Measurements from ENCODE around the gene GABBR2.
"Not testable (repeated sequence)": the region's sequence is repeated elsewhere in the genome, so short reads cannot be mapped to it uniquely, and the experiment has no call there.

GABBR2 gene

DNA sequence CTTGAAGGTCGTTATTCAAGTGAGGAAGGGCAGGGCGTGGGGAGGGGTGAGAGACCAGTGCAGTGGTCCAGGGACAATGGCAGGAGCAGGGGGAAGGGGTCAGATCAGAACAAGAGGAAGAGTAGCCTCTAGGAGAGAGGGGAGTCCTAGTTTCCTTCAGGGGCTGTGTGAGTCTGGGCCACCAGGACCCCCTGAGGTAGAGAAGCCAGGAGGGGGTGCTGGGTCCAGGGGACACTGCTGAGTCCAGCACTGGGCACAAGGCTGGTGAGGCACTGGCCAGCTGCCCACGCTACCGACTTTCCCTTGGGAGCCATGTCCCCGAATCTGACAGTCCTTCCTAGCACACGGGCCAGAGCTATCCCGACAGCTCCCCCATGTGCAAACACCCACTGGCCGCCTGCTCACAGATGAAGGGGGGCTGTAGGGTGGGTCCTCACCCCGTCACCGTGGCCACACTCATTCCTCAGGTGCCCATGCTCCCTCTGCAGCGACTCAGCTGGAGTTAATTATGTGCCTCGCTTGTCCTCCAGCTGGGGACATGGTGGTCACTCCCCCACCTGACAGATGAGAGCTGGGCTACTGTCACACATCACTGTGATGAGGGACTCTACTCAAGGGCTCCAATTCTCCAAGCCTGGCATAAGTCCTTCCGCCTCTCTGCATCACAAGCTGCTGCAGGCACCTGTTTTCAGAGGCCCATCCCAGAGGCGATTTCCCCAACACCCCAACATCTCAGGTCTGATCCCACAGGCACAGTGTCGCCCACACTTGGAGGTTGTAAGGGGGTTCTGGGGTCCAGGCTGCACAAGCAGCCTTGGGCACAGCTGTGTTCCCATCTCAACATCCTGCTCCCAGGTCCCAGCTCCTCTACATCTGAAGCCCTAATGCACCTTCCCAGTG is 115.1 kb downstream of the GABBR2 start:
- POLR2A ChIA-PET (ENCODE audit: low non-redundant PET): interaction anchor here (0.5 kb wide), 1 partner anchor 518 kb away, joined by 4 read pairs; no protein-coding TSS in a partner anchor
- no peak for DNase-seq (ENCODE audit: low spot score)
- TF ChIP-seq, protein P1, sequence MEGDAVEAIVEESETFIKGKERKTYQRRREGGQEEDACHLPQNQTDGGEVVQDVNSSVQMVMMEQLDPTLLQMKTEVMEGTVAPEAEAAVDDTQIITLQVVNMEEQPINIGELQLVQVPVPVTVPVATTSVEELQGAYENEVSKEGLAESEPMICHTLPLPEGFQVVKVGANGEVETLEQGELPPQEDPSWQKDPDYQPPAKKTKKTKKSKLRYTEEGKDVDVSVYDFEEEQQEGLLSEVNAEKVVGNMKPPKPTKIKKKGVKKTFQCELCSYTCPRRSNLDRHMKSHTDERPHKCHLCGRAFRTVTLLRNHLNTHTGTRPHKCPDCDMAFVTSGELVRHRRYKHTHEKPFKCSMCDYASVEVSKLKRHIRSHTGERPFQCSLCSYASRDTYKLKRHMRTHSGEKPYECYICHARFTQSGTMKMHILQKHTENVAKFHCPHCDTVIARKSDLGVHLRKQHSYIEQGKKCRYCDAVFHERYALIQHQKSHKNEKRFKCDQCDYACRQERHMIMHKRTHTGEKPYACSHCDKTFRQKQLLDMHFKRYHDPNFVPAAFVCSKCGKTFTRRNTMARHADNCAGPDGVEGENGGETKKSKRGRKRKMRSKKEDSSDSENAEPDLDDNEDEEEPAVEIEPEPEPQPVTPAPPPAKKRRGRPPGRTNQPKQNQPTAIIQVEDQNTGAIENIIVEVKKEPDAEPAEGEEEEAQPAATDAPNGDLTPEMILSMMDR (conservative IDR thresholded peaks at IDR 0.05; ENCODE audit: low read depth): no peak
- H3K27ac ChIP-seq: no peak overlapping the region
- CTCF ChIA-PET: interaction anchor here (0.6 kb wide), 1 partner anchor 10 kb away, joined by 3 read pairs; no protein-coding TSS in a partner anchor

DNA sequence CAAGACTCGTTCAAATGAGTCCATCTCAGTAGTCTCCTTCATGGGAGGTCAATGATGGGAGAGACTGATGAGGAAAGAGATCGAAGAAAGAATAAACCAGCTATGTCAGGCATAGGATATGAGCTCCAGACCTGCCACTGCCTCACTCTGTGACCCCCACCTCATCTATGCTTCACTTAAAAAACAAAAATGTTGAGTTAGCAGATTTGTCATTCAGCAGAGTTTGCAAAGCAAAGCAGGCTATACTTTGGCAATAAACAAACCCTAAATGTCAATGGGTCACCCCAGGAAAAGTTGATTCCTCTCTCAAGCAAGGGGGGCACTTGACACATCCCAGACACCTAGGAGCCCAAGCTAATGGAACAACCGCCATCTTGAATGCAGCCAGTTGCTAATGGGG is 117.0 kb downstream of the GABBR2 start:
- TF ChIP-seq, protein P1 (conservative IDR thresholded peaks at IDR 0.05; ENCODE audit: low read depth): no peak
- POLR2A ChIA-PET (ENCODE audit: low non-redundant PET): no interaction called here
- no peak overlapping the region for H3K27ac ChIP-seq
- CTCF ChIA-PET: no interaction called here
- no peak for DNase-seq (ENCODE audit: low spot score)

DNA sequence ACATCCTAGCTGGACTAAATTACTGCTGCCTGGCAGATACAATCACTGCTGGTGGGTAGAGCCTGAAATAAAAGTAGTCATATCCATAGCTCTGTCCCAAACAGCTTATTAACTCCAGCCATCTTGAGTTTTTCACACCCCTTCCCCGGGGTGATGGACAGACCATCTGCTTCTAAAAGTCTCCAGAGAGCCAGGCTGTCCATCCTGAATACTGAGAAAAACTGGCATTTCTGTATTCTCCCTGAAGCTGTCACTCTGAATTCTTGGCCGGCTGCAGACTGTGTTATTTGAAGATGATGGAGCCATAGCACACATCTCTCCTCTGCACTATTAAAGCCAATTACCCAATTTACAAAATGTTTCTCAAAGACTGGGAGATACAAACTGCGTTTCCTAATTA is 118.6 kb downstream of the GABBR2 start:
- CTCF ChIA-PET: interaction anchor here (0.7 kb wide), 1 partner anchor 20 kb away, joined by 3 read pairs; no protein-coding TSS in a partner anchor
- TF ChIP-seq, protein P1 (conservative IDR thresholded peaks at IDR 0.05; ENCODE audit: low read depth): no peak
- POLR2A ChIA-PET (ENCODE audit: low non-redundant PET): no interaction called here
- DNase-seq (ENCODE audit: low spot score): no peak
- H3K27ac ChIP-seq: no peak overlapping the region

DNA sequence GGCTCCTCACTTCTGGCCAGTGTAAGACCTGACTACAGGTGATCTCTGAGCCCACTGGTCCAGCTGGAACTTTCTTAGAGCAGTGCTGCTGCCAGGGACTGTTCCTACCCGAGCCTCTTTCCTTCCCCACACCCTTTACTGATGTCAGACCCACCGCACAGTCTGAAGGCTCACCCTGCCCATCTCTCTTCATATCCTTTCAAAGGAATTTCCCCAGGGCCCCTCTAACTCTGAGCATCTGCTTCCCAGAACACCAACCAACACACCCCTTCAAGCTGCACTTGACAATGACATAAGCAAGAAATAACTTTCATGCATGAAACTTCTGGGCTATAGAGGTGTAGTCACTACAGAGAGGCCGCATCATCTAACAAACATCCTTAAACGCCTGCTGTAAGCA is 119.6 kb downstream of the GABBR2 start:
- TF ChIP-seq, protein P1 (conservative IDR thresholded peaks at IDR 0.05; ENCODE audit: low read depth): no peak
- no peak overlapping the region for H3K27ac ChIP-seq
- ChIA-PET POLR2A (ENCODE audit: low non-redundant PET) (no interaction called here), CTCF (no interaction called here)
- DNase-seq (ENCODE audit: low spot score): no peak

DNA sequence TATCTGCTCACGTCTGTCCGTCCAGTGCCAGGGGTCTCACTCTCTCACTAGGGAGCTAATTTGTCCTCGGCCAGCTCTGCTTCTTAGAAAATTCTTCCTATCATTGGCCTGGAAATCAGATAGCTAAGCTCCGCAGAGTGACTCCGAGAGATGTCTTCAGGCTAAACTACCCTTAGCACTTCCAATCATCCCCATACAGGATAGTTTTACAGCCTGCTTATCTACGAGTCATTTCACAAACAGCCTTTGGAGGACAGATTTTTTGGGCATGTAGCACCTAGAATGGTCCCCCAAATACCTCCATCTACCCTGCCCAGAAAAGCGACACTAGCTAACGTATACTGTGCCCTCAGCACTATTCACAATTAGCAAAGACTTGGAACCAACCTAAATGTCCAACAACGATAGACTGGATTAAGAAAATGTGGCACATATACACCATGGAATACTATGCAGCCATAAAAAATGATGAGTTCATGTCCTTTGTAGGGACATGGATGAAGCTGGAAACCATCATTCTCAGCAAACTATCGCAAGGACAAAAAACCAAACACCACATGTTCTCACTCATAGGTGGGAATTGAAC is 123.8 kb downstream of the GABBR2 start:
- POLR2A ChIA-PET (ENCODE audit: low non-redundant PET); H3K27ac ChIP-seq; CTCF ChIA-PET; DNase-seq (ENCODE audit: low spot score): not testable (repeated sequence)

DNA sequence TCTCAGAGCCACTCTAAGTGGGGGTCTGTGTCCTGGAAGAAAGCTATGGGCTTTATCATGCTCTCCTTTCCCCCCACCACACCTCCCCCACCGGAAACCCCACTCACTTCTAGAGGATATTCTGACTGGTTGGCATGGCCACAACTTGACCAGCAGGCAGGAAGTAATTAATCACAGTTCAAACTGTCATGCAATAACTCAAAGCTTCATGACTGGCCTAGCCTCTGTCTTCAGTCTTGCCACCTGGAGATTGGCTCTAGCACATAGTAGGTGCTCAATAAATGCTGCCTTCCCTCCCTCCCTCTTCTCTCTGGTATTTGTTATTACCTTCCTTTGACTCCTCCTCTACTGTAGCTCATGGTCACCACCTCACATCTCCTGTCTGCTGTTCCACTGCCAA is 124.7 kb downstream of the GABBR2 start:
- CTCF ChIA-PET: interaction anchor here (0.6 kb wide), 1 partner anchor 10 kb away, joined by 3 read pairs; no protein-coding TSS in a partner anchor
- DNase-seq (ENCODE audit: low spot score): no peak
- TF ChIP-seq, protein P1 (conservative IDR thresholded peaks at IDR 0.05; ENCODE audit: low read depth): no peak
- POLR2A ChIA-PET (ENCODE audit: low non-redundant PET): no interaction called here
- H3K27ac ChIP-seq: no peak overlapping the region

DNA sequence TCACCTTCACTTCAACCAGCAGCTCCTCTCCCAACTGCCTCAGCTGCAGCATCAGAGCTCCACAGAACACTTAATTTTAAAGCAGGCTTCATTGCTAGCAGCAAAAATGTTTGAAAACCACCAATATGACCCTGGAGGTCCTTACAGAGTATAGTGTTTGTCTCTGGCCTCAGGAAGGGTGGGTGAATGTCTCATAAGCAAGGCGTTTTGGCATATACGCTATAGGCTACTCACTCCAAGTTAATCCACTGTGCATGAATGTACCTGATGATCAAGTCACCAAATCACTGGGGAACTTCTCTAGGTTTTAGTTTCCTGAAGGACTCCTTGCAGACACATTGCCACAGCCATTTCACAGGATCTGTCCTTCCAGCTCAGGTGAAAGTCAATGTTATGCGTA is 125.3 kb downstream of the GABBR2 start:
- no peak for DNase-seq (ENCODE audit: low spot score)
- CTCF ChIA-PET: interaction anchor here (0.6 kb wide), 1 partner anchor 10 kb away, joined by 3 read pairs; no protein-coding TSS in a partner anchor
- TF ChIP-seq, protein P1 (conservative IDR thresholded peaks at IDR 0.05; ENCODE audit: low read depth): no peak
- POLR2A ChIA-PET (ENCODE audit: low non-redundant PET): no interaction called here
- H3K27ac ChIP-seq: no peak overlapping the region

Data from RWPE1 (cell line).